Neural progenitor cell (in vitro differentiated cells): ENCODE measurements around the gene PTPRN2. TPM values are rescaled to one million over a fixed set of nuclear protein-coding genes. Genes with fewer than 3 reads are reported as not detected.

Experiments
- DNase-seq: peaks from one replicate; pipeline ENCODE4 v3.0.0-alpha.2; 2016; ENCODE audit warnings: low spot score
- H2AFZ ChIP-seq: fragments of 200-600 bp; sonication (generic); replicated peaks from 2 replicates; pipeline ENCODE4 v1.6.1; 2016; ENCODE audit warnings: antibody characterized with exemption
- H3F3A ChIP-seq: fragments of 200-600 bp; sonication (generic); 2 replicates; pipeline ENCODE4 v1.6.1; 2016; ENCODE audit warnings: antibody characterized with exemption, low read depth
- H3K27ac ChIP-seq: fragments of 200-600 bp; sonication (generic); 2 replicates; pipeline ENCODE4 v1.5.1; 2016; ENCODE audit warnings: mild to moderate bottlenecking
- H3K27me3 ChIP-seq: fragments of 200-600 bp; sonication (generic); 2 replicates; pipeline ENCODE4 v1.6.1; 2016; ENCODE audit warnings: mild to moderate bottlenecking, moderate library complexity
- H3K36me3 ChIP-seq: fragments of 200-600 bp; sonication (generic); 2 replicates; pipeline ENCODE4 v1.5.1; 2016
- H3K4me1 ChIP-seq: fragments of 200-600 bp; sonication (generic); 2 replicates; pipeline ENCODE4 v1.6.1; 2016; ENCODE audit warnings: mixed run types
- H3K4me2 ChIP-seq: fragments of 200-600 bp; sonication (generic); 2 replicates; pipeline ENCODE4 v1.6.1; 2016
- H3K4me3 ChIP-seq: fragments of 200-600 bp; sonication (generic); 2 replicates; pipeline ENCODE4 v1.5.1; 2016
- H3K79me2 ChIP-seq: fragments of 200-600 bp; sonication (generic); 2 replicates; pipeline ENCODE4 v1.6.1; 2016; ENCODE audit warnings: low read depth
- H3K9ac ChIP-seq: fragments of 200-600 bp; sonication (generic); 2 replicates; pipeline ENCODE4 v1.6.1; 2016
- H3K9me3 ChIP-seq: fragments of 200-600 bp; sonication (generic); 2 replicates; pipeline ENCODE4 v1.5.1; 2016; ENCODE audit warnings: low read depth
- H4K20me1 ChIP-seq: fragments of 200-600 bp; sonication (generic); 2 replicates; pipeline ENCODE4 v1.6.1; 2016; ENCODE audit warnings: low read depth
- H3K27ac Mint-ChIP-seq: 3 replicates; pipeline ENCODE4 v1.8.0; 2021; ENCODE audit warnings: mixed read lengths
- H3K27me3 Mint-ChIP-seq: 2 replicates; pipeline ENCODE4 v1.8.0; 2022; ENCODE audit warnings: low read depth, mild to moderate bottlenecking, inconsistent platforms, moderate library complexity, mixed read lengths; ENCODE audit not compliant: insufficient read depth
- H3K36me3 Mint-ChIP-seq: 3 replicates; pipeline ENCODE4 v1.8.0; 2021; ENCODE audit warnings: mixed read lengths
- H3K4me1 Mint-ChIP-seq: 3 replicates; pipeline ENCODE4 v1.8.0; 2021; ENCODE audit warnings: mixed read lengths
- H3K4me3 Mint-ChIP-seq: 3 replicates; pipeline ENCODE4 v1.8.0; 2021; ENCODE audit warnings: mild to moderate bottlenecking, moderate library complexity, mixed read lengths
- H3K9me3 Mint-ChIP-seq: 3 replicates; pipeline ENCODE4 v1.8.0; 2020; ENCODE audit warnings: mixed read lengths
- CTCF ChIP-seq: fragments of 200-600 bp; sonication (generic); IDR thresholded peaks from 2 replicates; pipeline ENCODE4 v1.5.1; 2017; ENCODE audit warnings: antibody characterized with exemption, mild to moderate bottlenecking
- EZH2 ChIP-seq: fragments of 200-600 bp; sonication (generic); IDR thresholded peaks from 2 replicates; pipeline ENCODE4 v1.6.1; 2017; ENCODE audit warnings: antibody characterized with exemption, mild to moderate bottlenecking, moderate library complexity
- EZH2phosphoT487 ChIP-seq: fragments of 200-600 bp; sonication (generic); IDR thresholded peaks from 2 replicates; pipeline ENCODE4 v1.6.1; 2017; ENCODE audit warnings: antibody characterized with exemption
- total RNA-seq: library from RNA; depleted of rRNA; stranded (reverse); fragments of >200 nt; gene quantifications from 2 replicates; pipeline ENCODE4 v1.2.3, GENCODE V29; 2015; ENCODE audit warnings: low replicate concordance

The PTPRN2 gene
- total RNA-seq, 1 donor from 2014 or later: 3.0 TPM

GRCh38 chr7:158494162-158494586, 93.4 kb downstream of the PTPRN2 start:
- Mint-ChIP-seq H3K9me3 (peaks cover 2% of the 10 kb centered on the region), H3K27me3 (peaks cover 16% of the 10 kb centered on the region), H3K27ac (peak overlapping the region; percentile 92), H3K4me1 (peaks cover 48% of the 10 kb centered on the region), H3K36me3 (no peaks in the 10 kb centered on the region), H3K4me3 (no peak overlapping the region)
- no peak for TF ChIP-seq EZH2
- TF ChIP-seq CTCF: peak; percentile 36
- TF ChIP-seq EZH2phosphoT487: no peak
- H3F3A ChIP-seq: peaks cover 31% of the 10 kb centered on the region
- no peaks in the 10 kb centered on the region for H3K36me3 ChIP-seq
- no peaks in the 10 kb centered on the region for H3K9me3 ChIP-seq
- H3K4me3 ChIP-seq: no peak overlapping the region
- H3K4me1 ChIP-seq: peaks cover 26% of the 10 kb centered on the region
- DNase-seq: peak; percentile 50
- H3K4me2 ChIP-seq: peak overlapping the region; percentile 75
- no peak overlapping the region for H3K9ac ChIP-seq
- no peaks in the 10 kb centered on the region for H3K27me3 ChIP-seq
- H3K27ac ChIP-seq: no peak overlapping the region
- peak overlapping the region; percentile 44 for H2AFZ ChIP-seq
- H4K20me1 ChIP-seq: no peaks in the 10 kb centered on the region
- H3K79me2 ChIP-seq: no peaks in the 10 kb centered on the region

GRCh38 chr7:158492367-158492764, 95.3 kb downstream of the PTPRN2 start:
- no peak for DNase-seq
- H2AFZ ChIP-seq: no peak overlapping the region
- H3K27ac ChIP-seq: no peak overlapping the region
- Mint-ChIP-seq H3K4me3 (no peak overlapping the region), H3K27me3 (peaks cover 13% of the 10 kb centered on the region), H3K27ac (no peak overlapping the region), H3K4me1 (peaks cover 43% of the 10 kb centered on the region), H3K36me3 (no peaks in the 10 kb centered on the region), H3K9me3 (peaks cover 2% of the 10 kb centered on the region)
- H3K9me3 ChIP-seq: no peaks in the 10 kb centered on the region
- no peak overlapping the region for H3K4me2 ChIP-seq
- no peaks in the 10 kb centered on the region for H4K20me1 ChIP-seq
- peaks cover 24% of the 10 kb centered on the region for H3K4me1 ChIP-seq
- no peak for TF ChIP-seq CTCF
- no peak for TF ChIP-seq EZH2
- no peaks in the 10 kb centered on the region for H3K27me3 ChIP-seq
- H3F3A ChIP-seq: peaks cover 23% of the 10 kb centered on the region
- H3K4me3 ChIP-seq: no peak overlapping the region
- no peaks in the 10 kb centered on the region for H3K79me2 ChIP-seq
- H3K9ac ChIP-seq: no peak overlapping the region
- H3K36me3 ChIP-seq: no peaks in the 10 kb centered on the region

- H3K9me3 Mint-ChIP-seq: peaks cover 5% of the 10 kb centered on the region
- Histone ChIP-seq H3K4me1 (peaks cover 25% of the 10 kb centered on the region), H3K4me2 (no peak overlapping the region), H3K9ac (no peak overlapping the region), H3K27ac (no peak overlapping the region), H3K27me3 (no peaks in the 10 kb centered on the region), H3K9me3 (no peaks in the 10 kb centered on the region), H4K20me1 (no peaks in the 10 kb centered on the region), H3K4me3 (no peak overlapping the region), H2AFZ (no peak overlapping the region), H3K36me3 (no peaks in the 10 kb centered on the region), H3K79me2 (no peaks in the 10 kb centered on the region), H3F3A (peaks cover 23% of the 10 kb centered on the region)
- H3K27ac Mint-ChIP-seq: no peak overlapping the region
- no peak overlapping the region for H3K4me3 Mint-ChIP-seq
- peaks cover 16% of the 10 kb centered on the region for H3K27me3 Mint-ChIP-seq
- no peaks in the 10 kb centered on the region for H3K36me3 Mint-ChIP-seq
- TF ChIP-seq EZH2 (no peak), EZH2phosphoT487 (no peak)
- peaks cover 43% of the 10 kb centered on the region for H3K4me1 Mint-ChIP-seq
- no peak for DNase-seq
Observed at GRCh38 chr7:158491094-158491493, 96.5 kb downstream of the PTPRN2 start.

- Mint-ChIP-seq H3K4me3 (no peak overlapping the region), H3K27me3 (peaks cover 16% of the 10 kb centered on the region)
- no peak for DNase-seq
Observed at GRCh38 chr7:158490171-158490782, 97.3 kb downstream of the PTPRN2 start.

More at GRCh38 chr7:158490171-158490782, 97.3 kb downstream of the PTPRN2 start:
- Histone ChIP-seq H3K4me2 (no peak overlapping the region), H3K4me1 (peaks cover 18% of the 10 kb centered on the region), H3K79me2 (no peaks in the 10 kb centered on the region), H2AFZ (no peak overlapping the region), H3K9ac (no peak overlapping the region), H3K27me3 (no peaks in the 10 kb centered on the region), H3K36me3 (no peaks in the 10 kb centered on the region), H3K27ac (no peak overlapping the region), H4K20me1 (no peaks in the 10 kb centered on the region), H3F3A (peaks cover 16% of the 10 kb centered on the region), H3K4me3 (no peak overlapping the region), H3K9me3 (no peaks in the 10 kb centered on the region)
- H3K36me3 Mint-ChIP-seq: no peaks in the 10 kb centered on the region
- TF ChIP-seq EZH2: no peak
- TF ChIP-seq EZH2phosphoT487: no peak
- no peak for TF ChIP-seq CTCF
- no peak overlapping the region for H3K27ac Mint-ChIP-seq
- peaks cover 5% of the 10 kb centered on the region for H3K9me3 Mint-ChIP-seq
- peaks cover 42% of the 10 kb centered on the region for H3K4me1 Mint-ChIP-seq
